GM18507 (cell line): ENCODE measurements around the gene GPR139.

Experiments
- DNase-seq: peaks from one replicate; pipeline ENCODE4 v3.0.0; 2011; ENCODE audit warnings: low read depth; ENCODE audit not compliant: insufficient read length; ENCODE audit errors: extremely low spot score
- FAIRE-seq: peaks from 2 replicates; lab custom pipeline; 2011; peaks lifted over from hg19 to GRCh38; lab: Jason Lieb, UNC

GPR139 gene

GRCh38 chr16:19997264-19997663 lies 76.4 kb downstream of the GPR139 start:
- no peak for DNase-seq
- FAIRE-seq, result no peak

- FAIRE-seq (no peak), DNase-seq (no peak)
These were observed 79.1 kb downstream of the GPR139 start for GRCh38 chr16:19994466-19995170.

- FAIRE-seq (no peak), DNase-seq (no peak)
These were observed 82.1 kb downstream of the GPR139 start for GRCh38 chr16:19991614-19992013.

GRCh38 chr16:19984135-19984534 lies 89.6 kb downstream of the GPR139 start:
- DNase-seq (no peak), FAIRE-seq (no peak)
